ENCODE results near the gene BRIX1.

DNA sequence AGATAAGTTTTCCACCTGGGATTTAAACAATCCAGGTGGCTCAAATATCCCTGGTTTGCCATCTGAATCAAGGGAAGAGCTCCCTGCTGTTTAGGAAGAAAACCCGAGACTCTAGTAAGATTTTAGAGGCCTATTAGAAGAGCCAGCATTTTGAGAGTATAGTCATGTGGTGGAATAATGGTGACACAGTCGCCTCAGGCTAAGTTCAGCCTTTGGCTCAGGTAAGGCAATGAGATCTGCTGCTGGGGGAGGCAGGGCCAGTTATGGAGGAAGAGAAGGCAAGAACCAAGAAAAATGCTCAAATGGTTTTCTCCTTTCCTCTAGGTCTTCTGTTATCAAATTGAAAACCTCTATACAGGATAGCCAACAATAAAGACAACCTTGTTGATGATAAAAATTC, 16.4 kb upstream of the BRIX1 start:
- TF ChIP-seq, protein P1, sequence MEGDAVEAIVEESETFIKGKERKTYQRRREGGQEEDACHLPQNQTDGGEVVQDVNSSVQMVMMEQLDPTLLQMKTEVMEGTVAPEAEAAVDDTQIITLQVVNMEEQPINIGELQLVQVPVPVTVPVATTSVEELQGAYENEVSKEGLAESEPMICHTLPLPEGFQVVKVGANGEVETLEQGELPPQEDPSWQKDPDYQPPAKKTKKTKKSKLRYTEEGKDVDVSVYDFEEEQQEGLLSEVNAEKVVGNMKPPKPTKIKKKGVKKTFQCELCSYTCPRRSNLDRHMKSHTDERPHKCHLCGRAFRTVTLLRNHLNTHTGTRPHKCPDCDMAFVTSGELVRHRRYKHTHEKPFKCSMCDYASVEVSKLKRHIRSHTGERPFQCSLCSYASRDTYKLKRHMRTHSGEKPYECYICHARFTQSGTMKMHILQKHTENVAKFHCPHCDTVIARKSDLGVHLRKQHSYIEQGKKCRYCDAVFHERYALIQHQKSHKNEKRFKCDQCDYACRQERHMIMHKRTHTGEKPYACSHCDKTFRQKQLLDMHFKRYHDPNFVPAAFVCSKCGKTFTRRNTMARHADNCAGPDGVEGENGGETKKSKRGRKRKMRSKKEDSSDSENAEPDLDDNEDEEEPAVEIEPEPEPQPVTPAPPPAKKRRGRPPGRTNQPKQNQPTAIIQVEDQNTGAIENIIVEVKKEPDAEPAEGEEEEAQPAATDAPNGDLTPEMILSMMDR (conservative IDR thresholded peaks at IDR 0.05; ENCODE audit: low read depth, low read length): no peak
- TF ChIP-seq EZH2 (IDR thresholded peaks at IDR 0.05; ENCODE audit: low read length, unreplicated experiment) (no peak), EZH2phosphoT487 (IDR thresholded peaks at IDR 0.05; ENCODE audit: borderline replicate concordance, low read length) (no peak)
